GM19463 (cell line): ENCODE data around the gene LIMK2.
"Not testable (repeated sequence)": the region's sequence is repeated elsewhere in the genome, so short reads cannot be mapped to it uniquely, and the experiment has no call there.

Experiments used
- ATAC-seq: cut with Tn5 transposase; IDR thresholded peaks from one replicate; pipeline ENCODE4 v1.9.1; 2021; ENCODE audit warnings: mild to moderate bottlenecking, moderate library complexity; ENCODE audit not compliant: unreplicated experiment

The LIMK2 gene

DNA sequence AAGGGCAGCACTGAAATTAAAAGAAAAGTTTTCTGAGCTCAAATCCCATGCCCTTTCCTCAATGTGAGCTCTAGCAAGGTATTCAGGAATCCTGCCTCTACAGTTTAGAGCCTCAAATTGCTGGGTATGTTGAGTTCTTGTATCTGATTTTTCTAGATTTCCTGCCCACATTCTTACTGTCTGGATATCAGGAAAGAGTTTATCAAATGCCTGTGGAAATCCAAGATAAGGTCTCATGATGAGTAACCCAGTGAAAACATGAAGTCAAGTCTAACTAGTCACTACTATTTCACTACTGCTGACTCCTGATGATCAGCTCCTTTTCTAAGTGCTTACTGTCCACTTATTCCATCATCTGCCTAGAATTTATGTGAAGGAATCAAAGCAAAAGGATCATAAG lies 29.8 kb downstream of the LIMK2 start:
- ATAC-seq: no peak

DNA sequence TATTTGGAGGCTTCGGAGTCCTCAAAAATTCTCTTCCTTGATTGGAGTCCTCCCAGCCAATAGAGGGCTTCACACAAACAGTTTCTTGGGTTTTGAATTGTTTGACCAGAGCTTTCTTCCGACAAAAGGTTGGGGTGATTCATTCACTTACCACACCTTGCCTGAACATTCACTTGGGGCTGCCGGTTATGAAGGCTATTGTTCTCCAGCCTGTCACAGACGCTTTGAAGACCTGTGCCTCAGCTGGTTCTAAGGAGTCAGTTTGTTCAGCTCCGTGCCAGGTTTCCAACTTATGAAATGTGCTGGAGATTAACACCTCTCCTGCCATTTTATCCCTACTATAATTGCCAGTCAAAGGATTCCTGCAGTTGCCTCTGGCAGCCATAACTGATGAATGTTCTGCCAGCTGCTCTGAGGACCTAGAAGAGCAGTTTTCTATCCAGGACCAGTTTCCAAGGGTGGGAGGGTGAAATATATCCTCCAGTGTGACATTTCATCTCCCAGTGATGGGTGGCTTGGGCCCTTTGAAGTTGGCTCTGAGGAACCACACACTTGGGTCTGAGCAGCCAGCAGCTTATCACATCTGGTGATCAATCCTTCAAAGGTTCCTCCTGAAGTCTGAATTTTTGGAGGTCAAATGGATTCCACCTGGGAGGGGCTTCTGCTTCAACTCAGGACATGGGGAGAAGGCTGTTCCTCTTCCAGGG lies 31.4 kb downstream of the LIMK2 start:
- ATAC-seq: no peak

DNA sequence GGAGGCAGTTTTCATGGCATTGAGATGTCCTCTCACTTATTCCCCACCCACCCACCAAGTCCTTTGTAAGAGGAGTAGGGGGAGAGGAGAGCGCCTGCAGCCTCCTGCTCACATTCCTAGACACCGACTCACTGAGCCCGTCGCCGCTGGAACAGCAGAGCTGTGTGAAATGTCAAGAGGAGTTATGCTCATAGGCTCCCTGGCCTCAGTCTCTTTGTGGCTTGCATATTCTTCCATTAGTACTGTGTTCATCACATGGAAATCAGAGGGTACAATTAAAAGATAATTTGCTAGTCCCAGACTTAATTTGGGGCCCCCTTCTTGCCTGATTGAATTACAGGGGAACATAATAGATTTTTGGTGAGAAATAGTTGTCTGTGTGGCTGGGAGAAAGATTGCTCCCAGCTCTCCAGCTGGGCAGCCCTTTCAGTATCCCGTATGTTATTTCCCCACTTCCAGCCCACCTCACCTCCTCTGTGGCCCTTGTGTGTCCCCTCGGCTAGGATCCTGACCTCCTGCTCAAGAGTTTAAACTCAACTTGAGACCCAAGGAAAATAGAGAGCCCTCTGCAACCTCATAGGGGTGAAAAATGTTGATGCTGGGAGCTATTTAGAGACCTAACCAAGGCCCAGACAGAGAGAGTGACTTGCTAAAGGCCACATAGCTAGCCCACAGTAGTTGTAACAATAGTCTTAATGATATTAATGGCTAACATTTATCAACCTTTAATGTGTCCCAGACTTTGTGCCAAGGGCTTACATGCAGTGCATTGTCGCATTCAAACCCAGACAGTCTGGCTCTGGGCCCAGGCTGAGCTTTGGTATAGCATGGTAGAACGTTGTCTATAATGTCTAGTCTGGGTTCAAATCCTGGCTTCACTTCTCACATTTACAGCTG lies 32.2 kb downstream of the LIMK2 start:
- no peak for ATAC-seq

DNA sequence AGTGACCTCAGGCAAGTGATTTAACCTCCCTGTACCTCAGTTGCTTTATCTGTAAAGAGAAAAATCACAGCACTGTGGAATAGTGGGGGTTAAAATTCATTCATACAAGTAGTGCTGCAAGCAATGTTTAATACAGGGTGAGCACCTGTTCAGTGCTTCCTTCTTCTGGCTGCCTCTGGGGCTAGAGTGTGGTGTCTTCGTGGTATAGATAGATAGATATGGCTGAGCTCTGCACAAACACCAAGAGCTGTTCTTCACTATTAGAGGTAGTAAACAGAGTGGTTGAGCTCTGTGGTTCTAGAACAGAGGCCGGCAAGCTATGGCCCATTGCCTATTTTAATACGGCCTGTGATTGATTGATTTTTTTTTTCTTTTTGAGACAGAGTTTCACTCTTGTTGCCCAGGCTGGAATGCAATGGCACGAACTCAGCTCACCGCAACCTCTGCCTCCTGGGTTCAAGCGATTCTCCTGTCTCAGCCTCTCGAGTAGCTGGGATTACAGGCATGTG lies 32.9 kb downstream of the LIMK2 start:
- ATAC-seq: no peak

DNA sequence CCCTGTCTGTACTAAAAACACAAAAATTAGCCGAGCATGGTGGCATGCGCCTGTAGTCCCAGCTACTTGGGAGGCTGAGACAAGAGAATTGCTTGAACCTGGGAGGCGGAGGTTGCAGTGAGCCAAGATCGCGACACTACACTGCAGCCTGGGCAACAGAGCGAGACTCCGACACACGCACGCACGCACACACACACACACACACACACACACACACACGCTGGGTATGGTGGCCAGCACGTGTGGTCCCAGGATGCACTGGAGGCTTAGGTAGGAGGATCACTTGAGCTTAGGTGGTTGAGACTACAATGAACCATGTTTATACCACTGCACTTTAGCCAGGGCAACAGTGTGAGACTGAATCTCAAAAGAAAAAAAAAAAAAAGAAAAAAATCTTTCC lies 33.9 kb downstream of the LIMK2 start:
- ATAC-seq: not testable (repeated sequence)

DNA sequence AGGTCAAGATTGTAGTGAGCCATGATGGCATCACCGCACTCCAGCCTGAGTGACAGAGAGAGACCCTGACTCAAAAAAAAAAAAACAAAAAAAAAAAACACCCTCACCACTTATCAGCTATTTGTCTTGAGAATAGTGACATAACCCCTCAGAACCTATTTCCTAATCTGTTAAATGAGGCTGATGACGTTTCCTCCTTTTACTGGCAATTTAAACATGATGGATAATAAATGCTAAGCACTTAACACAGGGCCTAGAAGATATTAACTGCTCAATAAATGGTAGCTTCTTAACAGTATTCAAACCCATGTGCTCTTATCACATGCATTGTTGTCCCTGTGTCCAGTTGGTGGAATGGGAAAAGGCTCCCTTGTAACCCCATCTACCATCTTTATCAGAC lies 34.6 kb downstream of the LIMK2 start:
- ATAC-seq: no peak

DNA sequence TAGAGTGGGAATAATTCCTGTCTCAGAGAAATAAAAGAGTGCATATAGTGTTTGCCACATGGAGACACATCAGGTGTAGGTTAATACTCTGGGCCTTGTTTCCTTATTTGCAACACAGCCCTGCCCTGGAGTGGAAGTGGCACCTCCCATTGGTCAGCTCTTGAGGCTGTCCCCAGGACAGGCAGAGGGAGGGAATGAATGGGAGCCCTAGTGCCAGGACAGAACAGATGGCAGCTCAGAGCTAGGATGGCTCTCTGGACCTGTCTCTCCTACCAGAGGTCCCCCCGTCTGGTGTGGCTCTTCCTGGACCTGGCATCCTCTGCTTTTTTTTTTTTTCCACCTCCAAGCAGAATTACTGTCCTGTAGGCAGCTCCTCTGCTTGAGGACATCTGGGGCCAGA lies 35.6 kb downstream of the LIMK2 start:
- ATAC-seq: no peak

DNA sequence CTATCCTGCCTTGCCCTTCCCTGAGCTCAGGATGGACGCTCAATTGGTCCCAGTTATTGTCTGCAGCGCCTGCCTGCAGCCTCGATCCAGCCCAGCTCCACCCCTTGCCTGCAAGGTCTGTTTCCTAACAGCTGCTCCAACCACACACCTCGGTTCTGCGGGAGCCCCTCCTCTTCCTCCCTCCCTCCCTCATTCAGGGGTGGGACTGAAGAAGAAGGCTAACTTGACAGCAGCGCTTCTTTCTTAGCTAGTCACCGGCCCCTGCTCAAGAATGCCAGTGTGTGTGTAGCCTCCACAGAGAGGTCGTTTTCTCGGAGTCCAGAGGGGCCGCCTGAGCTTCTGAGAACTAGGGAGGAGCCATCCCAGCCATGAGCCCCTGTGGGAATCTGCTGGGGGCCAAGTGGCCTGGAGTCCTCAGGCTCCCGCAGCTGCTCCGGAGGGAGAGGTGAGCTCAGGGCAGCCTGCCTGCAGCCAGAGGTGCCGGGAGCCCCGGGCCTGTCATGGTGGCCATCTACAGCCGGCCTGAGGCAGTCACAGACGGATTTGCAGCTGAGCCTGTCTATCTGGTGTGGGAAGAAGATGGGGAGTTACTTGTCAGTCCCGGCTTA lies 36.1 kb downstream of the LIMK2 start:
- no peak for ATAC-seq

DNA sequence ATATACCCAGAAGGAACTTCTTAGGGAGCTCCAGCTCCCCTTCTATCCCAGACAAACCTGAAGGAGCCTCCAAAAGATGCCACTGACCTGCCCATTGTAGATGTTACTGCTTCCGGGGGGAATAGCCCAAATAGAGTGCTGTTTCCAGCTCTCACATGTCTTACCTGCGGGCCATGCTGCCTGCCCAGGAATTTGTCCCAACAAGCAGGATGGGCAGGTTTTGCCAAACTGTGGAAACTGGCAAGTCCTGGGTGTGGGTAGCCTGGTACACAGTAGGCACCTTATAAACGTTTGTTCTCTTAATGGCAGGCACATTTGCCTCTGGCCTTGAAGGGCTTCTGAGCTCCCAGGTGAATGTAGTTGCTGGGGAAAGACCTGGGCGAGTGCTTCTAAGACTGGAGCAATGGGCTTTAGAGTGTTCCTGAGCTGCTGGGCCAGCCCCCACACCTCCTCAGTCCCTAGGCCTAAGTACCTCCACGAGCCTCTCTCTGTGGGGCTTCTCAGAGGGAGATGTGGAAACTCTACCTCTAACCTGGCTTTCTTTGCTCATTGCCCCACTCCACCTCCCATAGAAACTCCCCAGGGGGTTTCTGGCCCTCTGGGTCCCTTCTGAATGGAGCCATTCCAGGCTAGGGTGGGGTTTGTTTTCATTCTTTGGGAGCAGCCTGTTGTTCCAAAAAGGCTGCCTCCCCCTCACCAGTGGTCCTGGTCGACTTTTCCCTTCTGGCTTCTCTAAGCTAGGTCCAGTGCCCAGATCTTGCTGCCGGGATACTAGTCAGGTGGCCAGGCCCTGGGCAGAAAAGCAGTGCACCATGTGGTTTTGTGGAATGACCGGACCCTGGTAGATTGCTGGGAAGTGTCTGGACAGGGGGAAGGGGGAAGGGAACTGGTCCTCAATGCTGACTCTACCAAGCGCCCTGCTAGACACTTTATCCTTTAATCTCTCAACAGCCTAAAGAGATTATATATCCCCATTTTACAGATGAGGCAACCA lies 37.2 kb downstream of the LIMK2 start:
- no peak for ATAC-seq

DNA sequence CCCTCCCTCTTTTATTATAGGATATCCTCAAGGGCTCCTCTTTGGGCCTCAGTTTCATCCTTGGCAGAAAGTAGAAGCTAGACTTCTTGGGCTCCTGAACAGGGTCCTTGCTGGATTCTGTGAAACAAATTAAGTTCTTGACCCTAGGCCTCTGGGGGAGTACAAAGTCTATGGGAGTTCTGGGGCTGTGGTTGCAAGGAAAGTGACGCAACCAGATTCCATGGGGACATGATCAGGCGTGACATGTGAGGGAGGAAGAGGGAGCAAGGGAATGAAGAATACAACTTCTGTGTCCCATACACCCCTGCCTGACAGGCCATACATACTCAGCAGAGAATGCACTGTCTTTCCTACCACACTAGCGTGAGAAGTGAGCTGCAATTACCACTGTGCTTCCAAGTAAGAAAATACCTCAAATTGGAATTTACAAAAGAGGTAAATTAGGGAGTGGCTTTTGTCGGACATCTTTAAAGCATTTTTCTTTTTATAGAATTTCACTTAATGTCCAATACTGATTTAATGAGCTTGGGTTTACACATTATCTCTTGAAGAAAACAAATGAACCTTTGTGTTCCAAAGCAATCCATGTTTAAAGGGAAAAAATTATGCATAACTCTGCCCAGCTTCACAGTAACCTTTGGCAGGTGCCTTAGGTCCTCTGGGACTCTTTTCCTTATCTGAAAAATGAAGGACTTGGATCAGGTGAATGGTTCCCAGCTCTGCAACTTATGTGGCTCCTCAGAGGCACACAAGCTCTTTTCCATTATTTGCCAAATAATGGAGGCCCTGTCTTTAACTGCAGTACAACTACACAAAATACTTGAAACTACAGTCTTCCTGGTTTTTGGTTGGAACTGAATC lies 38.9 kb downstream of the LIMK2 start:
- ATAC-seq: no peak

DNA sequence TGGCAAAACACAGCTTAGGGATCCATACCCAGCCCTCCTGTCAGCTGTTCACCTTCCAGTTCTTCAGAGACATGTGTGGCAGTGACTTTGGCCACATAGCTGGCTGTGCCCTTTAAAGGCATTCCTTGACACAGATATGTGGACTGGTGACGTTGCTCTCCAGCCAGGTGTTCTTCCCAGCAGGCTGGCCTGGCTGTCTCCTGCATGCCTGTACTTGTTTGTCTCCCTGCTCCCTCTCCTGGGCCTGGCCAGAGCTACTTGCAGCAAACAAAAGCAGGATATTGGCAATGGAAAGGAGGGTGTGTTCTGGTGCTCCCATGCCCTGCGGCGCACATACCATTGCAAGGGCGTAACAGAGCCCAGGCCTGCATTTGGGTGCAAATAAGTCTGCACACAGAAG lies 41.9 kb downstream of the LIMK2 start:
- ATAC-seq: no peak

DNA sequence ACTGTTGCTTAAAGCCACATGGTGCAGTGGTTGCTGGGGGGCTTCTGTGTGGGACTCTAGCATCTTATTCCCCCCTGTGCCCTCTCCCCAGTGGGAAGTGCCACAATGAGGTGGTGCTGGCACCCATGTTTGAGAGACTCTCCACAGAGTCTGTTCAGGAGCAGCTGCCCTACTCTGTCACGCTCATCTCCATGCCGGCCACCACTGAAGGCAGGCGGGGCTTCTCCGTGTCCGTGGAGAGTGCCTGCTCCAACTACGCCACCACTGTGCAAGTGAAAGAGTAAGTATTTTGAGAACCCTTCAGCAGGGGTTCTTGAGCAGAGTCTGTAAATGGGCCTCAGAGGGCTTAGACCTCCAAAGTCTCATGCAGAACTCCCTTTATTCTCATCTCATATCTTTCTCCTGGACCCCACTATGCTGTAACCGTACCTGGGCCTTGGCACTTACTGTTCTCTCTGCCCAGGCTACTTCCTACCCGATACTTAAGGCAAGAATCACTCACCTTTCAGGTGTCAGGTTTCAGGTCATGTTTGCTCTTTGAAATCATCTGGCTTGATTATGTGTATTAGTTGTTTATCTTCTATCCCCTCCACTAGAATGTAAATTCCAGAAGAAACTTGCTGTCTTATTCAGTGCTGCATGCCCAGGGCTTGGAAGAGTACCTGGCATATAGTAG lies 47.8 kb downstream of the LIMK2 start:
- ATAC-seq: no peak

DNA sequence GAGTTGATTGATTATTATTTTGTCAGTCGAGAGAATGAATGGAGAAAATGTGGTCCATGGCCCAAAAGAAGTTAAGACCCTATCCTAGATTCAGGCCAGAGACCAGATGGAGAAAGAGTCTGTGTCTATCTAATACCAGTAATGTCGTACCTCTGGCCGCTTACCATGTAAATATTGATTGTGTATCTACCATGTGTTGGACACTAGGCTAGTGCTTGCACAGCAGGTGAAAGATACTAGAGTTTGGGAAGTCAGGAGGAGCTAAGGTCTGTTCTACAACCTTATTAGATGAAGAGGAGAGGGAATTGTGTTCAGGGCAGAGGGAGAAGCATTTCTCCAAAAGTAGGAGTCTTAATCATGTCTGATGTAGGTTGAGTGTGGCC lies 48.4 kb downstream of the LIMK2 start:
- no peak for ATAC-seq

DNA sequence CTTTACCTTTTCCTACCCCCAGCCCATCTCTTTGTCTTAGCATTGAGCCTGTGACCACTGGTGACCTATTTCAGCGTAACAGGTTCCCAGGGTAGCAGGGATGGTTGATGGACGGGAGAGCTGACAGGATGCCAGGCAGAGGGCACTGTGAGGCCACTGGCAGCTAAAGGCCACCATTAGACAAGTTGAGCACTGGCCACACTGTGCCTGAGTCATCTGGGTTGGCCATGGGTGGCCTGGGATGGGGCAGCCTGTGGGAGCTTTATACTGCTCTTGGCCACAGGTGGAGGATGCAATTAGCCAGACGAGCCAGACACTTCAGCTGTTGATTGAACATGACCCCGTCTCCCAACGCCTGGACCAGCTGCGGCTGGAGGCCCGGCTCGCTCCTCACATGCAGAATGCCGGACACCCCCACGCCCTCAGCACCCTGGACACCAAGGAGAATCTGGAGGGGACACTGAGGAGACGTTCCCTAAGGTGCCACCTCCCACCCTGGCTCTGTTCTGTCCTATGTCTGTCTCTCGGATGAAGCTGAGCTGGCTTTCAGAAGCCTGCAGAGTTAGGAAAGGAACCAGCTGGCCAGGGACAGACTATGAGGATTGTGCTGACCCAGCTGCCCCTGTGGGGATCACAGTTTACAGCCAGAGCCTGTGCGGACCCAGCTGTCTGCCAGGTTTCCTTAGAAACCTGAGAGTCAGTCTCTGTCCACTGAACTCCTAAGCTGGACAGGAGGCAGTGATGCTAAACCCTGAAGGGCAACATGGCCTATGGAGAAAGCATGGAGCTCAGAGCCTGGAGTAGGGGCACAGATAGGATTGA lies 50.4 kb downstream of the LIMK2 start:
- ATAC-seq: no peak

DNA sequence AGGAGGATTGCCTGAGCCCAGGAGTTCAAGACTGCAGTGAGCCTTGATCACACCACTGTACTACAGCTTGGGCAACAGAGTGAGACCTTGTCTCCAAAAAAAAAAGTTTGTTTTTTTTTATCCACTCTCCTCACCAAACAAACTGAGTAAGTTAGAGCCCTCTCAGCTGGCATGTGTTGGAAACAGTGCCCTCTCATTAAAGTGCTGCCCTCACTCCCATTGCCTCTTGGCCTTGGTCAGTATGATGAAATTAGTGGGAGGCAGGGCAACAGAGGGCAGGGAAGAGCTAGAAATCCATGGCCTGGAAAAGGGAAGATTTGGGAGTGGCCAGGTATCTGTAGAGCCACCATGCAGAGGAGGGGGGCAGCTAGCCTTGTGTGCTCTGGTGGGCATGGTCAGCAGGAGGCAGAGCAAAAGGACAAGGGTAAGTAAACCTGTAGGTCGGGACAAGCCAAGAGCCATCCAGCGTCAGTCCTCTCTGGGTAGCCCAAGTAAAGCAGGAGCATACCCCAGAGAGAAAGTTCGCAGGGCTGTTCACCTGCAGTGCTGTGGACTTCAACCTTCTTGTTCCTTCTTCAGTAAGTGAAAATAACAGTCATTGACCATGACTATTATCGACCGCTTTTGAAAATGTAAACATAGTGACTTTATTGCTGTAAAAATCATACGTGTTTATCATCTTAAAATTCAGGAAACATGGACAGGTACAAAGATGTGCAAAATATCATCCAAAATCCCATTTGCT lies 52.0 kb downstream of the LIMK2 start:
- no peak for ATAC-seq

DNA sequence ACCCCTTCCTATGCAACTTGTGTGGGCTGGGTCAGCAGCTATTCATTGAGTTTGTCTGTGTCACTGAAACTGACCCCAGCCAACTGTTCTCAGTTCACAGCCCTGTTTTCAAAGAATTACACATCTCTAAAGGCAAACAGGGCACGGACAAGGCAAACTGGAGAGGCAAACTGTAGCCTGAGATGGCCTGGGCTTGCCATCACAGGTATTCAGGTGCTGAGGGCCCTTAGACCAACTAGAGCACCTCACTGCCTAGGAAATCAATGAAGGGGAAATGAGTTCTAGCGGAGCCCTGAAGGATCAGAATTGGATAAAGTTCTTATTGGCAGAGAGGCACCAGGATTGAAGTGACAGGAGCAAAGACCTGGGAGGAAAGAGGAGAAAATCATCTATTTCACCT lies 56.2 kb downstream of the LIMK2 start:
- no peak for ATAC-seq

DNA sequence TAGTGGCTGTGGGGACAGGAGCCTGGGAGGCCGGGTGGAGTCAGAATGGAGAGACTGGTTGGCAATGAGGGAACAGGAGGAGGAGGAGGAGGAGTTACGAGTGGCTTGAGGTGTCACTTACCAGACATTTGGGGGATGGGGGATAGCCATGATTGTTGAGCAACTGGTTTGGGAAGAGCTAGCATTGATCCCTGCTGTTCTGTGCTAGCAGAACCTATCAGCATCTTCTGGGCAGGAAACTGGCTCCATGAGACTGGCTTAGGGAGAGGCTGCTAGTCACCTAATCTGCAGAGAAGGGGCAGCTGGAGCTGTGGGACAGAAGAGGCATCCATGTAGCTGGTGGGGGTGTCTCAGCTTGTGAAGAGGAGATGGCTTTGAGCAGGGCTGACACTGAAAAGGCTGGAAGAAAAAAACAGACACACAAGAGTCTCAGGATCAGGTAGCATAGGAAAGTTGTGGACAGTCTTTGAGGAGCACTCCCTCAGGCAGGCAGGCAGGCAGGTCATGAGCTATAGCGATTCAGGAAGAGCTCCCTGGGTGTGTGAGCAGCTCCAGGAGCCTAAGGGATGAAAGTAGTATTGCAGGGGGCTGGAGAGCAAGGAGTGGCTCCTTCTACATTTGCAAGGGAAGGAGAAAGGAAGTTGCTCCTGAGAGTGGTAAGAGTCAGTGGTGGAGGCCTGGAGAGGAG lies 57.9 kb downstream of the LIMK2 start:
- no peak for ATAC-seq
